Right ventricle myocardium superior (tissue), 1 donor: ENCODE data around the gene B3GALNT1. TPM values are rescaled to one million over a fixed set of nuclear protein-coding genes. Genes with fewer than 3 reads are reported as not detected.
A peak's percentile ranks its signal among the peaks of the same experiment; 100 is the strongest.

ENCODE experiments used
- ATAC-seq: fragments of 200-7000 bp; cut with Tn5 transposase; one replicate; pipeline ENCODE4 v1.9.1; 2020; ENCODE audit warnings: mild to moderate bottlenecking; ENCODE audit not compliant: poor library complexity
- DNase-seq: peaks from one replicate; pipeline ENCODE4 v3.0.0-alpha.2; 2020
- intact Hi-C: fragments of 100-400 bp; cut with DNase I; formaldehyde crosslinking; loops from one replicate; pipeline ENCODE4 v1.11.2; 2022
- total RNA-seq: library from RNA; stranded (reverse); fragmentation: NEBNext Ultra II Directional; extraction: Animal tissue kit (Norgen Biotek cat#: 25700); gene quantifications from one replicate; pipeline ENCODE4 v1.2.1, GENCODE V29; 2021
- donor health status: DM: no; HTN: yes; CAD: no; lungs with severe emphysema.

B3GALNT1 gene
- total RNA-seq, 1 donor from 2014 or later = 53.8 TPM

GRCh38 chr3:161084277-161084676, 20.9 kb downstream of the B3GALNT1 start:
- DNase-seq (no peak), ATAC-seq (no peak)
- intact Hi-C loops = no loop called here

GRCh38 chr3:161083131-161083530, 22.0 kb downstream of the B3GALNT1 start:
- intact Hi-C loops = no loop called here
- ATAC-seq = no peak

GRCh38 chr3:161082063-161082462, 23.1 kb downstream of the B3GALNT1 start:
- ATAC-seq = peak; percentile 91
- intact Hi-C loops = no loop called here
- DNase-seq = peak; percentile 45

More at GRCh38 chr3:161083131-161083530, 22.0 kb downstream of the B3GALNT1 start:
- DNase-seq = no peak

- DNase-seq (no peak), ATAC-seq (peak; percentile 44)
These were observed 23.5 kb downstream of the B3GALNT1 start for GRCh38 chr3:161081633-161082032.

GRCh38 chr3:161073181-161073580, 32.0 kb downstream of the B3GALNT1 start:
- ATAC-seq (no peak), DNase-seq (no peak)
- intact Hi-C loops = no loop called here

More at GRCh38 chr3:161081633-161082032, 23.5 kb downstream of the B3GALNT1 start:
- intact Hi-C loops = no loop called here

GRCh38 chr3:161072751-161073150, 32.4 kb downstream of the B3GALNT1 start:
- intact Hi-C loops = no loop called here
- no peak for DNase-seq
- ATAC-seq = no peak

- intact Hi-C loops = no loop called here
- ATAC-seq (no peak), DNase-seq (no peak)
These were observed 32.9 kb downstream of the B3GALNT1 start for GRCh38 chr3:161072211-161072621.

GRCh38 chr3:161070980-161071663, 34.0 kb downstream of the B3GALNT1 start:
- intact Hi-C loops = no loop called here
- ATAC-seq = no peak

GRCh38 chr3:161070252-161070930, 34.8 kb downstream of the B3GALNT1 start:
- DNase-seq (no peak), ATAC-seq (no peak)
- intact Hi-C loops = no loop called here

More at GRCh38 chr3:161070980-161071663, 34.0 kb downstream of the B3GALNT1 start:
- no peak for DNase-seq

- DNase-seq (no peak), ATAC-seq (peak; percentile 11)
- intact Hi-C loops = no loop called here
These were observed 35.5 kb downstream of the B3GALNT1 start for GRCh38 chr3:161069511-161070251.

- ATAC-seq (peak; percentile 64), DNase-seq (no peak)
- intact Hi-C loops = no loop called here
These were observed 37.8 kb downstream of the B3GALNT1 start for GRCh38 chr3:161067335-161067734.

- intact Hi-C loops = no loop called here
- ATAC-seq = no peak
- DNase-seq = no peak
These were observed 38.2 kb downstream of the B3GALNT1 start for GRCh38 chr3:161066930-161067329.

- ATAC-seq (no peak), DNase-seq (no peak)
- intact Hi-C loops = no loop called here
These were observed 40.7 kb downstream of the B3GALNT1 start for GRCh38 chr3:161064413-161064812.

GRCh38 chr3:161054860-161055604, 50.1 kb downstream of the B3GALNT1 start:
- DNase-seq = no peak
- no peak for ATAC-seq
- intact Hi-C loops = no loop called here

GRCh38 chr3:161051856-161052255, 53.3 kb downstream of the B3GALNT1 start:
- intact Hi-C loops = no loop called here
- no peak for ATAC-seq
- no peak for DNase-seq

GRCh38 chr3:161050935-161051334, 54.2 kb downstream of the B3GALNT1 start:
- intact Hi-C loops = no loop called here
- ATAC-seq = no peak
- no peak for DNase-seq

- DNase-seq (no peak), ATAC-seq (peak; percentile 20)
- intact Hi-C loops = no loop called here
These were observed 55.4 kb downstream of the B3GALNT1 start for GRCh38 chr3:161049683-161050248.

GRCh38 chr3:161043336-161044035, 61.7 kb downstream of the B3GALNT1 start:
- no peak for DNase-seq
- intact Hi-C loops = no loop called here
- ATAC-seq = no peak
